ENCODE data around the gene NLRP9.

- TF ChIP-seq EZH2 (IDR thresholded peaks at IDR 0.05; ENCODE audit: low read depth), result no peak
- no peak for TF ChIP-seq CTCF (conservative IDR thresholded peaks at IDR 0.05)
Measured at GRCh38 chr19:55670280-55671053, 67.7 kb downstream of the NLRP9 start.

Data from PC-9 (cell line).